Hepatocyte (in vitro differentiated cells): ENCODE results near the gene MT1E. TPM values are rescaled to one million over a fixed set of nuclear protein-coding genes. Genes with fewer than 3 reads are reported as not detected.

Experiments
- DNase-seq: peaks from one replicate; pipeline ENCODE4 v3.0.0-alpha.2; 2016; ENCODE audit warnings: low spot score
- H2AFZ ChIP-seq: fragments of 200-600 bp; sonication (generic); 2 replicates; pipeline ENCODE4 v1.6.0; 2016; ENCODE audit warnings: antibody characterized with exemption, mild to moderate bottlenecking
- H3K27ac ChIP-seq: fragments of 200-600 bp; sonication (generic); 2 replicates; pipeline ENCODE4 v1.5.1; 2016; ENCODE audit warnings: mild to moderate bottlenecking
- H3K27me3 ChIP-seq: fragments of 200-600 bp; sonication (generic); 2 replicates; pipeline ENCODE4 v1.6.1; 2016
- H3K36me3 ChIP-seq: fragments of 200-600 bp; sonication (generic); replicated peaks from 2 replicates; pipeline ENCODE4 v1.5.1; 2016; ENCODE audit warnings: low read depth; ENCODE audit not compliant: insufficient read depth
- H3K4me1 ChIP-seq: fragments of 200-600 bp; sonication (generic); 2 replicates; pipeline ENCODE4 v1.5.1; 2016; ENCODE audit warnings: mild to moderate bottlenecking, moderate library complexity; ENCODE audit not compliant: insufficient read depth
- H3K4me2 ChIP-seq: fragments of 200-600 bp; sonication (generic); 2 replicates; pipeline ENCODE4 v1.6.0; 2016
- H3K4me3 ChIP-seq: fragments of 200-600 bp; sonication (generic); 2 replicates; pipeline ENCODE4 v1.5.1; 2016; ENCODE audit warnings: mild to moderate bottlenecking
- H3K79me2 ChIP-seq: fragments of 200-600 bp; sonication (generic); 2 replicates; pipeline ENCODE4 v1.6.0; 2017; ENCODE audit warnings: mild to moderate bottlenecking
- H3K9me2 ChIP-seq: fragments of 200-600 bp; sonication (generic); replicated peaks from 2 replicates; pipeline ENCODE4 v1.6.0; 2017; ENCODE audit warnings: mild to moderate bottlenecking; ENCODE audit not compliant: insufficient read depth
- H3K9me3 ChIP-seq: fragments of 200-600 bp; sonication (generic); 2 replicates; pipeline ENCODE4 v1.5.1; 2016; ENCODE audit warnings: low read depth, mild to moderate bottlenecking
- H4K20me1 ChIP-seq: fragments of 200-600 bp; sonication (generic); 2 replicates; pipeline ENCODE4 v1.6.0; 2016; ENCODE audit warnings: mild to moderate bottlenecking; ENCODE audit not compliant: insufficient read depth, poor library complexity, severe bottlenecking
- EZH2 ChIP-seq: fragments of 200-600 bp; sonication (generic); IDR thresholded peaks from 2 replicates; pipeline ENCODE4 v1.6.1; 2016; ENCODE audit warnings: antibody characterized with exemption, mild to moderate bottlenecking, borderline replicate concordance
- EZH2phosphoT487 ChIP-seq: fragments of 200-600 bp; sonication (generic); IDR thresholded peaks from one replicate; pipeline ENCODE4 v1.6.1; 2018; ENCODE audit warnings: antibody characterized with exemption, mild to moderate bottlenecking, low read depth, moderate library complexity; ENCODE audit not compliant: unreplicated experiment, severe bottlenecking
- WGBS: methylation state at CpG from one replicate; pipeline ENCODE4 v1.1.6; 2016; ENCODE audit warnings: low lambda C conversion rate; ENCODE audit errors: missing lambda C conversion rate; 5-methylcytosine and 5-hydroxymethylcytosine counted together
- polyA plus RNA-seq: library from polyadenylated mRNA; unstranded; fragments of >200 nt; fragmentation: Nextera tagmentation; extraction: Ambion mirVana; gene quantifications from 2 replicates; pipeline ENCODE4 v1.2.1, GENCODE V29; 2016
- total RNA-seq: library from RNA; depleted of rRNA; stranded (reverse); fragments of >200 nt; gene quantifications from 2 replicates; pipeline ENCODE4 v1.2.3, GENCODE V29; 2014
- TF ChIP-seq, protein P1 (sequence below): fragments of 200-600 bp; sonication (generic); IDR thresholded peaks from 2 replicates; pipeline ENCODE4 v1.5.1; 2016; ENCODE audit warnings: antibody characterized with exemption, mild to moderate bottlenecking; ENCODE audit not compliant: poor library complexity

MT1E gene
- total and polyA plus RNA-seq, 2 experiments from 2014 or later: 65.5 to 121 TPM

DNA sequence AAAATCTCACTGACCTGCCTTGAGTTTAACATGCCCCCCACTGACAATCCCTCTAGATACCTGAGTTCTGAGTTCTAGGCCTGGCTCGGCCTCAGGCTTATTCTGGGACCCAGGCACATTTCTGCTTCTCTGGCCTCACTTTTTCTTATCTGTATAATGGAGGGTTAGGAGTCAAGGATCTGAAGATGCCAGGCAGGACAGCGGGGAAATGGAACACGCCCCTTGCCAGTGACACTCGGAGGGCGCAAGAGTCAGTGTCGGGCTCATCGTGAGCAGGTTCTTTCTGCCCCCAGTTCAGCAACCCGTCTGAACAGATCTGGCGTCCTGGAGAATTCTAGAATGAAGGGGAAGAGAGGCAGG, 36.8 kb upstream of the MT1E start:
- peaks cover 3% of the 10 kb centered on the region for H3K4me1 ChIP-seq
- H3K27ac ChIP-seq: no peak overlapping the region
- no peak overlapping the region for H3K4me3 ChIP-seq
- no peaks in the 10 kb centered on the region for H3K9me2 ChIP-seq
- H2AFZ ChIP-seq: no peak overlapping the region
- TF ChIP-seq, protein P1, sequence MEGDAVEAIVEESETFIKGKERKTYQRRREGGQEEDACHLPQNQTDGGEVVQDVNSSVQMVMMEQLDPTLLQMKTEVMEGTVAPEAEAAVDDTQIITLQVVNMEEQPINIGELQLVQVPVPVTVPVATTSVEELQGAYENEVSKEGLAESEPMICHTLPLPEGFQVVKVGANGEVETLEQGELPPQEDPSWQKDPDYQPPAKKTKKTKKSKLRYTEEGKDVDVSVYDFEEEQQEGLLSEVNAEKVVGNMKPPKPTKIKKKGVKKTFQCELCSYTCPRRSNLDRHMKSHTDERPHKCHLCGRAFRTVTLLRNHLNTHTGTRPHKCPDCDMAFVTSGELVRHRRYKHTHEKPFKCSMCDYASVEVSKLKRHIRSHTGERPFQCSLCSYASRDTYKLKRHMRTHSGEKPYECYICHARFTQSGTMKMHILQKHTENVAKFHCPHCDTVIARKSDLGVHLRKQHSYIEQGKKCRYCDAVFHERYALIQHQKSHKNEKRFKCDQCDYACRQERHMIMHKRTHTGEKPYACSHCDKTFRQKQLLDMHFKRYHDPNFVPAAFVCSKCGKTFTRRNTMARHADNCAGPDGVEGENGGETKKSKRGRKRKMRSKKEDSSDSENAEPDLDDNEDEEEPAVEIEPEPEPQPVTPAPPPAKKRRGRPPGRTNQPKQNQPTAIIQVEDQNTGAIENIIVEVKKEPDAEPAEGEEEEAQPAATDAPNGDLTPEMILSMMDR: no peak
- TF ChIP-seq EZH2phosphoT487 (no peak), EZH2 (no peak)
- DNase-seq: no peak
- H3K36me3 ChIP-seq: no peaks in the 10 kb centered on the region
- no peaks in the 10 kb centered on the region for H3K79me2 ChIP-seq
- H3K9me3 ChIP-seq: no peaks in the 10 kb centered on the region
- WGBS: 50% methylated on average over 9 of the region's 9 CpGs
- no peaks in the 10 kb centered on the region for H4K20me1 ChIP-seq
- peaks cover 45% of the 10 kb centered on the region for H3K27me3 ChIP-seq
- peak overlapping the region; percentile 81 for H3K4me2 ChIP-seq

DNA sequence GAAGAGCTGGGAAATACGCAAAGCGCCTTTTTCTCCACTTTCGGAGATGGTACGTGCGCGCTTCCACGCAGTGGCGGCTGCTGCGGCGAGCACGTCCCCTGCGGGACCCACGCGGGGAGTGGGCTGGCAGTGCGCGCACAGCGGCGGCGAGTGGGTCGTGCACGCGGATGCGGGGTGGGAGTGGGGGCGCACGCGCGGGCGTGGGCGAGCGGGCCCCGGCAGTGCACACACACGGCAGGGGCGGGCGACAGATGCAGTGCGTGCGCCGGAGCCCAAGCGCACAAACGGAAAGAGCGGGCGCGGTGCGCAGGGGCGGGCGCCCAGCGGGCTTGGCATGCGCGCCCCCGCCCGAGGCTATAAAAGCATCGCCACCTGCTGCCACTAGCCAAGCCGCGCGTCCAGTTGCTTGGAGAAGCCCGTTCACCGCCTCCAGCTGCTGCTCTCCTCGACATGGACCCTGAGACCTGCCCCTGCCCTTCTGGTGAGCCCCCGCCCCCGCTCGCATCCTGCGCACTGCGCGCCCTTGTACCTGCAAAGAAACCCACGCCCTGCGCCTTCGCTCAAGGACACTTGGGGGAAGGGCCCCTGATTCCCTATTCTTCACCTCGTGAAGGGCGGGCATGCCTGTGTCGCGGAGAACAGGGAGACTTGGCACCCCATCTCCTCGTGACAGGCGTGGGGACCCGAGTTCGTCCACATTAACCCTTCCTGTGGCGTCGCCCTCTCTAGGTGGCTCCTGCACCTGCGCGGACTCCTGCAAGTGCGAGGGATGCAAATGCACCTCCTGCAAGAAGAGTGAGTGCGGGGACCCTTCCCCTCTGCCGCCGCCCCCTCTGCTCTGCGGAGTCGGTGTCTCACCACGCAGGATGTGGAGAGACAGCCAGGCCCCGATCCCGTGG, 36.2 kb upstream of the MT1E start, which contains the start of gene MT3:
TSS of gene MT3 (plus strand) at position 388 of the 899 bp plus-strand sequence. CDS start at position 451, 63 bp downstream.
- H3K4me2 ChIP-seq: peak within 1 kb of the TSS; percentile 81
- no peaks in the 10 kb centered on the region for H3K36me3 ChIP-seq
- no peaks in the 10 kb centered on the region for H4K20me1 ChIP-seq
- no peaks in the 10 kb centered on the region for H3K9me2 ChIP-seq
- H3K4me3 ChIP-seq: no peak within 1 kb of the TSS
- H3K9me3 ChIP-seq: no peaks in the 10 kb centered on the region
- peak; percentile 34 for DNase-seq
- H3K4me1 ChIP-seq: peaks cover 3% of the 10 kb centered on the region
- no peak within 1 kb of the TSS for H2AFZ ChIP-seq
- TF ChIP-seq EZH2: peak; percentile 90
- TF ChIP-seq, protein P1: no peak
- 14% methylated on average over 59 of the region's 87 CpGs for WGBS
- H3K79me2 ChIP-seq: no peaks in the 10 kb centered on the region
- H3K27ac ChIP-seq: no peak within 1 kb of the TSS
- H3K27me3 ChIP-seq: peaks cover 45% of the 10 kb centered on the region

DNA sequence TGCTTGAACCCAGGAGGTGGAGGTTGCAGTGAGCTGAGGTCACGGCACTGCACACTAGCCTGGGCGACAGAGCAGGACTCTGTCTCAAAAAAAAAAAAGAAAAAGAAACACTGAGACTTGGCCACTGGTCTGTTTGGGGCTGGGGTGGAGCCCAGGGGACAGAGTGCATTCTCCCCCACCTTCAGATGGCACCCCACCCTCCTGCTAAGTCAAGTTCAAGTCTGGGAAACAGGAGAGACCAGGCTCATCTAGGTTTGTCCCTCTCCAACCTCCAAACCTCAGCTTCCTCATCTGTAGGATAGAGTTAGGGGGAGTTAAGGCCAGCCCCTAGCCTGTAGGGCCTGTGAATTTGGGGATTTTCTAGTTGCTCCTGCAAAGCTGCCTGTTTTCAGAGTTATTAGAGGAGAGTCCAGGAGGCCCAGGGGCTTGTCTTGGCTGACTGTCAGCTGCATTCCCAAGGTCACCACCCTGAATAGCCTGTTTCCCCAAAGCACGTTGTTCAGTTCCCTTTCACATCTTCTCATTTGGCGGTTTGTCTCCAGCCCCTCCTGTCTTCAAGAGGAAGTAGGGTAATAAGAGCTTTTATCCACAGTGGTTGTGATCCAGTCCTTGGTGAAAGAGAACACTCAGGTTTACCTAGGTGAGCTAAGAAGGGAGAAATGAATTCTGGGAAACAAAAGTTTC, 34.1 kb upstream of the MT1E start:
- Histone ChIP-seq H2AFZ (no peak overlapping the region), H3K27me3 (peaks cover 43% of the 10 kb centered on the region), H3K4me2 (no peak overlapping the region), H3K36me3 (no peaks in the 10 kb centered on the region), H3K9me2 (no peaks in the 10 kb centered on the region), H3K4me1 (peaks cover 3% of the 10 kb centered on the region), H3K9me3 (no peaks in the 10 kb centered on the region), H3K4me3 (no peak overlapping the region), H3K27ac (no peak overlapping the region), H4K20me1 (no peaks in the 10 kb centered on the region), H3K79me2 (no peaks in the 10 kb centered on the region)
- DNase-seq: no peak
- TF ChIP-seq EZH2: no peak
- TF ChIP-seq EZH2phosphoT487: no peak
- TF ChIP-seq, protein P1: no peak
- WGBS: 61% methylated on average over 4 of the region's 4 CpGs
